Smooth muscle cell (in vitro differentiated cells): ENCODE results near the gene MGP. TPM values are rescaled to one million over a fixed set of nuclear protein-coding genes. Genes with fewer than 3 reads are reported as not detected.
A peak's percentile ranks its signal among the peaks of the same experiment; 100 is the strongest.

Experiments
- DNase-seq: peaks from one replicate; lab custom pipeline; 2025; ENCODE audit not compliant: unreplicated experiment; lab: John Stamatoyannopoulos, UW
- H2AFZ ChIP-seq: fragments of 200-600 bp; sonication (generic); 2 replicates; pipeline ENCODE4 v1.6.0; 2016; ENCODE audit warnings: antibody characterized with exemption, low read depth, mild to moderate bottlenecking
- H3F3A ChIP-seq: fragments of 200-600 bp; sonication (generic); 2 replicates; pipeline ENCODE4 v1.6.0; 2017; ENCODE audit warnings: antibody characterized with exemption, low read depth
- H3K27ac ChIP-seq: fragments of 200-600 bp; sonication (generic); 2 replicates; pipeline ENCODE4 v1.5.1; 2016; ENCODE audit warnings: low read depth, mild to moderate bottlenecking
- H3K27me3 ChIP-seq: fragments of 200-600 bp; sonication (generic); 2 replicates; pipeline ENCODE4 v1.6.1; 2016; ENCODE audit warnings: low read depth, mild to moderate bottlenecking
- H3K36me3 ChIP-seq: fragments of 200-600 bp; sonication (generic); 2 replicates; pipeline ENCODE4 v1.5.1; 2016; ENCODE audit warnings: low read depth
- H3K4me1 ChIP-seq: fragments of 200-600 bp; sonication (generic); 2 replicates; pipeline ENCODE4 v1.5.1; 2016; ENCODE audit warnings: low read depth
- H3K4me2 ChIP-seq: fragments of 200-600 bp; sonication (generic); 2 replicates; pipeline ENCODE4 v1.6.0; 2016; ENCODE audit warnings: mild to moderate bottlenecking
- H3K4me3 ChIP-seq: fragments of 200-600 bp; sonication (generic); 2 replicates; pipeline ENCODE4 v1.5.1; 2016; ENCODE audit warnings: mild to moderate bottlenecking
- H3K79me2 ChIP-seq: fragments of 200-600 bp; sonication (generic); 2 replicates; pipeline ENCODE4 v1.6.0; 2016; ENCODE audit warnings: low read depth, mild to moderate bottlenecking
- H3K9ac ChIP-seq: fragments of 200-600 bp; sonication (generic); 2 replicates; pipeline ENCODE4 v1.6.0; 2016; ENCODE audit warnings: low read depth
- H3K9me3 ChIP-seq: fragments of 200-600 bp; sonication (generic); replicated peaks from 2 replicates; pipeline ENCODE4 v1.5.1; 2016; ENCODE audit warnings: low read depth
- H4K20me1 ChIP-seq: fragments of 200-600 bp; sonication (generic); 2 replicates; pipeline ENCODE4 v1.6.0; 2016; ENCODE audit warnings: low read depth
- WGBS: methylation state at CpG from one replicate; pipeline ENCODE4 v1.1.7; 2016; ENCODE audit warnings: low lambda C conversion rate; 5-methylcytosine and 5-hydroxymethylcytosine counted together
- polyA plus RNA-seq: library from polyadenylated mRNA; unstranded; fragments of >200 nt; fragmentation: Nextera tagmentation; extraction: Ambion mirVana; gene quantifications from 2 replicates; pipeline ENCODE4 v1.2.1, GENCODE V29; 2016
- total RNA-seq: library from RNA; depleted of rRNA; stranded (reverse); fragments of >200 nt; gene quantifications from 2 replicates; pipeline ENCODE4 v1.2.3, GENCODE V29; 2014
- TF ChIP-seq, protein P1 (sequence below): fragments of 200-600 bp; sonication (generic); IDR thresholded peaks from 2 replicates; pipeline ENCODE4 v1.5.1; 2017; ENCODE audit warnings: borderline replicate concordance, mild to moderate bottlenecking, antibody characterized with exemption; ENCODE audit not compliant: insufficient read depth, poor library complexity, severe bottlenecking

The MGP gene
- total and polyA plus RNA-seq, 2 experiments from 2014 or later, result 173 to 815 TPM

DNA sequence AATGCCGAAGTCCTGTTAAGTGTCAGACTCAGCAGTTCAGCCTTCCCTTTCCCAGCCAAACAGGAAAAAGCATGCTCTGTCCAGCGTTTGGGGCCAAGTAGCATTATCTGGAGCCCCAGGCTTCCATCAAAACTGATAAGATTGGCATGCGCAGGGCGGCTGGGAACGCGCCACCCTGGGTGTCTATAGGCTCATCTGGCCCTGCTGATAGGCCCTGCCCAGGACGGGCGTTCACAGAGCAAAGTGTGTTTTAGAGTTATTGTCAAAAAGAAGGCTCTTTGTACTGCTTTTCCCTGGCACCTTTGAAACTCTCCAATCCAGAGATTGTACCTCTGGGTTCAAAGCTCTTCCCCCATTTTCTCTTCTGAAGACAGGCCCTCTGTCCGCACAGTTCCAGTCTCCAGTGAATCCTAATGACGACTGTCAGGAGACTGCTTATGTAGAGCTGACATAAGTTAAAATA lies 42.2 kb downstream of the MGP start, which contains the start of gene ART4:
Gene ART4 (minus strand): TSS at position 102 of the 463 bp plus-strand sequence. CDS start 413 bp downstream, outside the sequence.
- H3F3A ChIP-seq, result peaks cover 2% of the 10 kb centered on the region
- no peaks in the 10 kb centered on the region for H4K20me1 ChIP-seq
- peak within 1 kb of the TSS; percentile 31 for H3K9ac ChIP-seq
- TF ChIP-seq, protein P1, sequence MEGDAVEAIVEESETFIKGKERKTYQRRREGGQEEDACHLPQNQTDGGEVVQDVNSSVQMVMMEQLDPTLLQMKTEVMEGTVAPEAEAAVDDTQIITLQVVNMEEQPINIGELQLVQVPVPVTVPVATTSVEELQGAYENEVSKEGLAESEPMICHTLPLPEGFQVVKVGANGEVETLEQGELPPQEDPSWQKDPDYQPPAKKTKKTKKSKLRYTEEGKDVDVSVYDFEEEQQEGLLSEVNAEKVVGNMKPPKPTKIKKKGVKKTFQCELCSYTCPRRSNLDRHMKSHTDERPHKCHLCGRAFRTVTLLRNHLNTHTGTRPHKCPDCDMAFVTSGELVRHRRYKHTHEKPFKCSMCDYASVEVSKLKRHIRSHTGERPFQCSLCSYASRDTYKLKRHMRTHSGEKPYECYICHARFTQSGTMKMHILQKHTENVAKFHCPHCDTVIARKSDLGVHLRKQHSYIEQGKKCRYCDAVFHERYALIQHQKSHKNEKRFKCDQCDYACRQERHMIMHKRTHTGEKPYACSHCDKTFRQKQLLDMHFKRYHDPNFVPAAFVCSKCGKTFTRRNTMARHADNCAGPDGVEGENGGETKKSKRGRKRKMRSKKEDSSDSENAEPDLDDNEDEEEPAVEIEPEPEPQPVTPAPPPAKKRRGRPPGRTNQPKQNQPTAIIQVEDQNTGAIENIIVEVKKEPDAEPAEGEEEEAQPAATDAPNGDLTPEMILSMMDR, result no peak
- no peaks in the 10 kb centered on the region for H3K27me3 ChIP-seq
- no peaks in the 10 kb centered on the region for H3K36me3 ChIP-seq
- DNase-seq, result no peak
- no peaks in the 10 kb centered on the region for H3K4me1 ChIP-seq
- H3K4me2 ChIP-seq, result peak within 1 kb of the TSS; percentile 15
- peaks cover 30% of the 10 kb centered on the region for H3K79me2 ChIP-seq
- H3K4me3 ChIP-seq, result peak within 1 kb of the TSS; percentile 2
- peak within 1 kb of the TSS; percentile 72 for H2AFZ ChIP-seq
- no peaks in the 10 kb centered on the region for H3K9me3 ChIP-seq
- peak within 1 kb of the TSS; percentile 58 for H3K27ac ChIP-seq
- WGBS, result 22% methylated on average over 10 of the region's 10 CpGs

DNA sequence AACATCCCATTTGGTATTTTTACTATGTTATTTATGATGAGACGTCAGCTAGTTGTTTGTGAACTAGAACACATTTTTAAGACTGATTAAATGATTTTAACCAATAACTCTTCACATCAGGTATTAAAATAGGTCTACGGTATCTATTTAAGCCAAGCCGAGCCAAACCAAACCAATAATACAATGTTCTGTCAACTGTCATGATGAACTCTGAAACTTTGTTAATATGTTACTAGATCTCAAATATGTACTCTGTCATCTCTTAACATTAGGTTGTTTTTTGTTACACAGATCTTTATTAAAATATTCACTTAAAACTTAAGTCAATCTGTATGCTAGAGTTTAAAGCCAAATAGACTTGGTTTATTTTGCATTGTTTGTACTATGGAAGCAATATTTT lies 43.3 kb downstream of the MGP start:
- WGBS, result 77% methylated on average over 3 of the region's 3 CpGs
- Histone ChIP-seq H2AFZ (no peak overlapping the region), H3F3A (peaks cover 13% of the 10 kb centered on the region), H3K4me1 (no peaks in the 10 kb centered on the region), H3K4me3 (no peak overlapping the region), H3K27me3 (no peaks in the 10 kb centered on the region), H3K9ac (no peak overlapping the region), H3K4me2 (peak overlapping the region; percentile 15), H4K20me1 (no peaks in the 10 kb centered on the region), H3K27ac (peak overlapping the region; percentile 58), H3K79me2 (peaks cover 30% of the 10 kb centered on the region), H3K36me3 (no peaks in the 10 kb centered on the region), H3K9me3 (no peaks in the 10 kb centered on the region)
- no peak for DNase-seq
- TF ChIP-seq, protein P1, result no peak

DNA sequence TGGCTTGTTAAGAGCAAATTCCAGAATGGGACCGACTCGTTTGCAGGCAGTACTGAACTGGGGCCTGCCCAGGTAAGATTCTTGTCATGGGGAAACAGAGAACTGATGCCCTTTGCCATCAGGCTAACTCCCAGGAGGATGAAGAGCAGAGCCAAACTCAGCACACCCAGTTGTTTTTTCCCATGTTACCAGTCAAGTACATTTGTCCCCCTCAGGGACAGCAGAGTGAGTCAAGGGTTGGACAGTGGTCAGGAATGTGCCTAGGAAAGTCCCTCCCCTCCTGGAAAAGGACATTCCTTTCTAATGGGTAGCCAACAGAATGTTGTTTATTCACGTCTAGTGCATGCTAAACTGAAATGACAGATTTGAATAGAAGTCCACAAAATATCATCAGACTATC lies 43.9 kb downstream of the MGP start:
- Histone ChIP-seq H3K4me1 (no peaks in the 10 kb centered on the region), H3F3A (peaks cover 17% of the 10 kb centered on the region), H3K9ac (no peak overlapping the region), H3K4me3 (no peak overlapping the region), H4K20me1 (no peaks in the 10 kb centered on the region), H3K9me3 (no peaks in the 10 kb centered on the region), H3K4me2 (peak overlapping the region; percentile 15), H3K27me3 (no peaks in the 10 kb centered on the region), H3K79me2 (peaks cover 30% of the 10 kb centered on the region), H3K27ac (peak overlapping the region; percentile 58), H3K36me3 (no peaks in the 10 kb centered on the region), H2AFZ (peak overlapping the region; percentile 25)
- WGBS, result 24% methylated on average over 3 of the region's 3 CpGs
- TF ChIP-seq, protein P1, result no peak
- DNase-seq, result no peak

DNA sequence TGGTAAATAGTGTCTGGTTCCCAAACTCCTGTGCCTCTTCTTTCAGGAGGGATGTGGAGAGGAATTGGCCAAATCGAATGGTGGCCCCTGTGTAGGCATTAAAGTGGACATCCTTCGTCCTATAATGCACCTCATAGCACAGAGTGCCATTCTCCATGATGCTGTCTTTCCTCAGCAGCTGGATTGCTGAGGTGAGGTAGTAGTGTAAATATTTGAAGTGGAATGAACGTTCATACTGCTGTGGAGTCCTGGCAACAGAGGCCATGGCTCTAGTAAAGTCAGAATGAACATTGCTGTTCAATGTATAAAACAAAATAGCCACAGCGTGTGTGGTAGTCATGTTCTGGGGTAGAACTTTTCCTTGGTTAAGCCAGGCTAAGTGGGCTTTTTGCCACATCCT lies 45.0 kb downstream of the MGP start:
- no peaks in the 10 kb centered on the region for H3K4me1 ChIP-seq
- no peaks in the 10 kb centered on the region for H3K36me3 ChIP-seq
- H3K4me3 ChIP-seq, result no peak overlapping the region
- TF ChIP-seq, protein P1, result no peak
- peak overlapping the region; percentile 58 for H3K27ac ChIP-seq
- no peaks in the 10 kb centered on the region for H3K27me3 ChIP-seq
- H2AFZ ChIP-seq, result no peak overlapping the region
- no peak overlapping the region for H3K4me2 ChIP-seq
- no peaks in the 10 kb centered on the region for H3K9me3 ChIP-seq
- DNase-seq, result no peak
- peaks cover 30% of the 10 kb centered on the region for H3K79me2 ChIP-seq
- H3K9ac ChIP-seq, result no peak overlapping the region
- H3F3A ChIP-seq, result peaks cover 20% of the 10 kb centered on the region
- 80% methylated on average over 4 of the region's 4 CpGs for WGBS
- H4K20me1 ChIP-seq, result no peaks in the 10 kb centered on the region
